Fibroblast of lung (primary cell): ENCODE results near the gene ANGPT4.

Source experiments
- CTCF ChIP-seq, 2 donors: IDR thresholded peaks in 1 of 2; conservative IDR thresholded peaks in 1 of 2; 1 replicate in 1 of 2; 2 replicates in 1 of 2; pipeline ENCODE4 v1.5.1; 2011 to 2012; ENCODE audit warnings: low read length in 2 of 2, control low read depth in 1 of 2, inconsistent platforms in 1 of 2, low read depth in 1 of 2, mild to moderate bottlenecking in 1 of 2
- EZH2 ChIP-seq: IDR thresholded peaks from 2 replicates; pipeline ENCODE4 v1.5.1; 2012; ENCODE audit warnings: low read length, control low read depth, mild to moderate bottlenecking; ENCODE audit errors: missing control alignments

- TF ChIP-seq EZH2 (no peak), CTCF (conservative IDR thresholded peaks at IDR 0.05 in 1 of 2, IDR thresholded peaks at IDR 0.05 in 1 of 2; ENCODE audit: low read depth in 1 of 2, low read length in 2 of 2) (no peak)
Measured at GRCh38 chr20:939606-940005, 23.5 kb upstream of the ANGPT4 start.
